Measurements from ENCODE around the gene FAF2.
"Not testable (repeated sequence)": the region's sequence is repeated elsewhere in the genome, so short reads cannot be mapped to it uniquely, and the experiment has no call there.

The FAF2 gene

GRCh38 chr5:176485176-176485575 lies 37.0 kb downstream of the FAF2 start:
- H3K9ac ChIP-seq (ENCODE audit: low read depth, low read length): no peak overlapping the region
- no peaks in the 10 kb centered on the region for H3K27me3 ChIP-seq (ENCODE audit: insufficient read depth, low read length, poor library complexity)
- no peaks in the 10 kb centered on the region for H3K9me3 ChIP-seq (ENCODE audit: insufficient read depth, low read length, severe bottlenecking)
- peaks cover 39% of the 10 kb centered on the region for H3K79me2 ChIP-seq (ENCODE audit: insufficient read depth, low read length)
- H3K36me3 ChIP-seq (ENCODE audit: insufficient read depth, low read length): peaks cover 72% of the 10 kb centered on the region
- TF ChIP-seq EZH2 (IDR thresholded peaks at IDR 0.05; ENCODE audit: borderline replicate concordance, low read depth, low read length, severe bottlenecking): no peak
- TF ChIP-seq, protein P1, sequence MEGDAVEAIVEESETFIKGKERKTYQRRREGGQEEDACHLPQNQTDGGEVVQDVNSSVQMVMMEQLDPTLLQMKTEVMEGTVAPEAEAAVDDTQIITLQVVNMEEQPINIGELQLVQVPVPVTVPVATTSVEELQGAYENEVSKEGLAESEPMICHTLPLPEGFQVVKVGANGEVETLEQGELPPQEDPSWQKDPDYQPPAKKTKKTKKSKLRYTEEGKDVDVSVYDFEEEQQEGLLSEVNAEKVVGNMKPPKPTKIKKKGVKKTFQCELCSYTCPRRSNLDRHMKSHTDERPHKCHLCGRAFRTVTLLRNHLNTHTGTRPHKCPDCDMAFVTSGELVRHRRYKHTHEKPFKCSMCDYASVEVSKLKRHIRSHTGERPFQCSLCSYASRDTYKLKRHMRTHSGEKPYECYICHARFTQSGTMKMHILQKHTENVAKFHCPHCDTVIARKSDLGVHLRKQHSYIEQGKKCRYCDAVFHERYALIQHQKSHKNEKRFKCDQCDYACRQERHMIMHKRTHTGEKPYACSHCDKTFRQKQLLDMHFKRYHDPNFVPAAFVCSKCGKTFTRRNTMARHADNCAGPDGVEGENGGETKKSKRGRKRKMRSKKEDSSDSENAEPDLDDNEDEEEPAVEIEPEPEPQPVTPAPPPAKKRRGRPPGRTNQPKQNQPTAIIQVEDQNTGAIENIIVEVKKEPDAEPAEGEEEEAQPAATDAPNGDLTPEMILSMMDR (IDR thresholded peaks at IDR 0.05; ENCODE audit: borderline replicate concordance, extremely low read depth, low read length, poor library complexity, severe bottlenecking): no peak
- H4K20me1 ChIP-seq (ENCODE audit: insufficient read depth, low read length): peaks cover 6% of the 10 kb centered on the region; the same call in 1 of the 2 replicates
- no peak overlapping the region for H3K27ac ChIP-seq (ENCODE audit: low read length)
- no peaks in the 10 kb centered on the region for H3K4me1 ChIP-seq (ENCODE audit: insufficient read depth, low read length)
- DNase-seq (no peak), ATAC-seq (ENCODE audit: insufficient read depth, low read depth) (no peak)
- no peak overlapping the region for H2AFZ ChIP-seq (ENCODE audit: low read depth, low read length)
- H3K4me2 ChIP-seq (ENCODE audit: insufficient read depth, low read length): no peak overlapping the region
- H3K4me3 ChIP-seq (ENCODE audit: low read depth in 1 of 2, low read length in 2 of 2): no peak overlapping the region

- DNase-seq (no peak), ATAC-seq (ENCODE audit: insufficient read depth, low read depth) (no peak)
- Histone ChIP-seq H3K4me2 (ENCODE audit: insufficient read depth, low read length) (no peak overlapping the region), H4K20me1 (ENCODE audit: insufficient read depth, low read length) (peaks cover 6% of the 10 kb centered on the region; the same call in 1 of the 2 replicates), H3K9me3 (ENCODE audit: insufficient read depth, low read length, severe bottlenecking) (no peaks in the 10 kb centered on the region), H3K79me2 (ENCODE audit: insufficient read depth, low read length) (peaks cover 36% of the 10 kb centered on the region), H3K27ac (ENCODE audit: low read length) (no peak overlapping the region), H3K27me3 (ENCODE audit: insufficient read depth, low read length, poor library complexity) (no peaks in the 10 kb centered on the region), H2AFZ (ENCODE audit: low read depth, low read length) (no peak overlapping the region), H3K4me3 (ENCODE audit: low read depth in 1 of 2, low read length in 2 of 2) (no peak overlapping the region), H3K9ac (ENCODE audit: low read depth, low read length) (no peak overlapping the region), H3K36me3 (ENCODE audit: insufficient read depth, low read length) (peaks cover 77% of the 10 kb centered on the region), H3K4me1 (ENCODE audit: insufficient read depth, low read length) (no peaks in the 10 kb centered on the region)
- TF ChIP-seq, protein P1 (IDR thresholded peaks at IDR 0.05; ENCODE audit: borderline replicate concordance, extremely low read depth, low read length, poor library complexity, severe bottlenecking): no peak
- TF ChIP-seq EZH2 (IDR thresholded peaks at IDR 0.05; ENCODE audit: borderline replicate concordance, low read depth, low read length, severe bottlenecking): no peak
Measured at GRCh38 chr5:176486189-176486757, 38.1 kb downstream of the FAF2 start.

- not testable (repeated sequence) for ATAC-seq (ENCODE audit: insufficient read depth, low read depth); H3K9ac ChIP-seq (ENCODE audit: low read depth, low read length); H3K4me3 ChIP-seq (ENCODE audit: low read depth in 1 of 2, low read length in 2 of 2); H3K4me1 ChIP-seq (ENCODE audit: insufficient read depth, low read length); H3K27ac ChIP-seq (ENCODE audit: low read length); H3K9me3 ChIP-seq (ENCODE audit: insufficient read depth, low read length, severe bottlenecking); H3K27me3 ChIP-seq (ENCODE audit: insufficient read depth, low read length, poor library complexity); DNase-seq; H2AFZ ChIP-seq (ENCODE audit: low read depth, low read length); H3K4me2 ChIP-seq (ENCODE audit: insufficient read depth, low read length); H4K20me1 ChIP-seq (ENCODE audit: insufficient read depth, low read length)
- peaks cover 78% of the 10 kb centered on the region for H3K36me3 ChIP-seq (ENCODE audit: insufficient read depth, low read length)
- peaks cover 29% of the 10 kb centered on the region for H3K79me2 ChIP-seq (ENCODE audit: insufficient read depth, low read length)
Measured at GRCh38 chr5:176487160-176487559, 39.0 kb downstream of the FAF2 start.

DNA sequence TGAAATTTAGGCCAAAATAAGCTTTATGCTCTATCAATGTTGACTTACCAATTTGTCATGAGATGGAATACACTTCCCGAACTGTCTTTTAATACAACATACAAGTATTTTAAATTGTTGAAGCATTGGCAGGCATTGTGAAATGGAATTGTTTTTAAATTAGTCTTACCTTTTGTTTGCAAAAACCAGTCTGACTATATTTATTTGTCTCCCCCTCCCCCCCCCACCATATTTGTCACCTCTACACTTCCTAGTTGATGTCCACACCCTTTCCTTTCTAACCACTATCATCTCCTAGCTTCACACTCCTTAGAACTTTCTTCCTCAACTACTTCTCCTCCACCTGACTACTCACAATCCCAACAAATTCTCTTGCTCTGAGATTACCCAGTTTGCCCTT lies 40.9 kb downstream of the FAF2 start:
- H3K36me3 ChIP-seq (ENCODE audit: insufficient read depth, low read length): peaks cover 85% of the 10 kb centered on the region
- no peak for TF ChIP-seq EZH2 (IDR thresholded peaks at IDR 0.05; ENCODE audit: borderline replicate concordance, low read depth, low read length, severe bottlenecking)
- TF ChIP-seq, protein P1 (IDR thresholded peaks at IDR 0.05; ENCODE audit: borderline replicate concordance, extremely low read depth, low read length, poor library complexity, severe bottlenecking): no peak
- no peak for DNase-seq
- no peak overlapping the region for H3K4me2 ChIP-seq (ENCODE audit: insufficient read depth, low read length)
- H3K27me3 ChIP-seq (ENCODE audit: insufficient read depth, low read length, poor library complexity): no peaks in the 10 kb centered on the region
- H3K9me3 ChIP-seq (ENCODE audit: insufficient read depth, low read length, severe bottlenecking): no peaks in the 10 kb centered on the region
- peaks cover 6% of the 10 kb centered on the region; the same call in 1 of the 2 replicates for H4K20me1 ChIP-seq (ENCODE audit: insufficient read depth, low read length)
- no peak overlapping the region for H2AFZ ChIP-seq (ENCODE audit: low read depth, low read length)
- H3K4me1 ChIP-seq (ENCODE audit: insufficient read depth, low read length): no peaks in the 10 kb centered on the region
- H3K79me2 ChIP-seq (ENCODE audit: insufficient read depth, low read length): peaks cover 15% of the 10 kb centered on the region; the same call in 1 of the 2 replicates
- no peak overlapping the region for H3K9ac ChIP-seq (ENCODE audit: low read depth, low read length)
- H3K27ac ChIP-seq (ENCODE audit: low read length): no peak overlapping the region
- no peak for ATAC-seq (ENCODE audit: insufficient read depth, low read depth)
- H3K4me3 ChIP-seq (ENCODE audit: low read depth in 1 of 2, low read length in 2 of 2): no peak overlapping the region
